Measurements from ENCODE around the gene LRRN2.
"Not testable (repeated sequence)": the region's sequence is repeated elsewhere in the genome, so short reads cannot be mapped to it uniquely, and the experiment has no call there.

Gene LRRN2

GRCh38 chr1:204730826-204731459 lies 45.4 kb upstream of the LRRN2 start:
- H3K4me3 ChIP-seq (ENCODE audit: low read depth, low read length): no peak overlapping the region
- TF ChIP-seq CTCF (IDR thresholded peaks at IDR 0.05; ENCODE audit: low read depth, low read length): no peak
- no peak for DNase-seq (ENCODE audit: low read depth, low spot score)
- in situ Hi-C loops (cut with HindIII; ENCODE audit: low sequenced_read_pairs): no loop called here

GRCh38 chr1:204729516-204729915 lies 44.0 kb upstream of the LRRN2 start:
- in situ Hi-C loops (cut with HindIII; ENCODE audit: low sequenced_read_pairs): no loop called here
- no peak for DNase-seq (ENCODE audit: low read depth, low spot score)
- H3K4me3 ChIP-seq (ENCODE audit: low read depth, low read length): no peak overlapping the region
- no peak for TF ChIP-seq CTCF (IDR thresholded peaks at IDR 0.05; ENCODE audit: low read depth, low read length)

- DNase-seq (ENCODE audit: low read depth, low spot score): no peak
- in situ Hi-C loops (cut with HindIII; ENCODE audit: low sequenced_read_pairs): no loop called here
- no peak overlapping the region for H3K4me3 ChIP-seq (ENCODE audit: low read depth, low read length)
- no peak for TF ChIP-seq CTCF (IDR thresholded peaks at IDR 0.05; ENCODE audit: low read depth, low read length)
Measured at GRCh38 chr1:204728456-204728855, 42.9 kb upstream of the LRRN2 start.

- DNase-seq (ENCODE audit: low read depth, low spot score): no peak
- in situ Hi-C loops (cut with HindIII; ENCODE audit: low sequenced_read_pairs): no loop called here
- H3K4me3 ChIP-seq (ENCODE audit: low read depth, low read length): no peak overlapping the region
- TF ChIP-seq CTCF (IDR thresholded peaks at IDR 0.05; ENCODE audit: low read depth, low read length): no peak
Measured at GRCh38 chr1:204728045-204728444, 42.5 kb upstream of the LRRN2 start.

GRCh38 chr1:204727438-204727837 lies 41.9 kb upstream of the LRRN2 start:
- DNase-seq (ENCODE audit: low read depth, low spot score); in situ Hi-C loops (cut with HindIII; ENCODE audit: low sequenced_read_pairs); H3K4me3 ChIP-seq (ENCODE audit: low read depth, low read length): not testable (repeated sequence)

DNA sequence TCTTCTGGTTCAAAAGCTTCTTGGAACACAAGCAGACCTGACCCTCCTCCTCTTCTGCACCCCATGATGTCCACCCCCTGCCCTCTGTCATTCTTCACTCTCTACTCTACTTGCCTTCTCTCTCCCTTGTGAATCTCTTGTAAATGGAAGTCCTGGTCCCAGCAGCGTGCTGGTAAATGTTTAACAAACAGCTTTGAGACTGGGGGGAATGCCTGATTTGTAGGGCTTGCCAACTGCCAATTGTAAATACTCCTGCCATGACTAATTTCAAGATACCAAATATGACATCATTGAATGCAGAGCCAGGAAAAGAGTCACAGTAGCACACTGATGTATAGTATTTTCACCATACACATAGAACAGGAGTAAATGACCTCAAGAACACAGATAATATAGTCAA lies 40.9 kb upstream of the LRRN2 start:
- H3K4me3 ChIP-seq (ENCODE audit: low read depth, low read length): no peak overlapping the region
- DNase-seq (ENCODE audit: low read depth, low spot score): no peak
- in situ Hi-C loops (cut with HindIII; ENCODE audit: low sequenced_read_pairs): no loop called here
- TF ChIP-seq CTCF (IDR thresholded peaks at IDR 0.05; ENCODE audit: low read depth, low read length): no peak

GRCh38 chr1:204725821-204726448 lies 40.4 kb upstream of the LRRN2 start:
- no peak overlapping the region for H3K4me3 ChIP-seq (ENCODE audit: low read depth, low read length)
- no peak for TF ChIP-seq CTCF (IDR thresholded peaks at IDR 0.05; ENCODE audit: low read depth, low read length)
- DNase-seq (ENCODE audit: low read depth, low spot score): no peak
- in situ Hi-C loops (cut with HindIII; ENCODE audit: low sequenced_read_pairs): no loop called here

All from astrocyte of the spinal cord (primary cell).